GM21360 (cell line): Measurements from ENCODE around the gene OR1J1.

Source experiments
- ATAC-seq: cut with Tn5 transposase; IDR thresholded peaks from one replicate; pipeline ENCODE4 v1.9.1; 2021; ENCODE audit warnings: mild to moderate bottlenecking, moderate library complexity; ENCODE audit not compliant: unreplicated experiment

The OR1J1 gene

DNA sequence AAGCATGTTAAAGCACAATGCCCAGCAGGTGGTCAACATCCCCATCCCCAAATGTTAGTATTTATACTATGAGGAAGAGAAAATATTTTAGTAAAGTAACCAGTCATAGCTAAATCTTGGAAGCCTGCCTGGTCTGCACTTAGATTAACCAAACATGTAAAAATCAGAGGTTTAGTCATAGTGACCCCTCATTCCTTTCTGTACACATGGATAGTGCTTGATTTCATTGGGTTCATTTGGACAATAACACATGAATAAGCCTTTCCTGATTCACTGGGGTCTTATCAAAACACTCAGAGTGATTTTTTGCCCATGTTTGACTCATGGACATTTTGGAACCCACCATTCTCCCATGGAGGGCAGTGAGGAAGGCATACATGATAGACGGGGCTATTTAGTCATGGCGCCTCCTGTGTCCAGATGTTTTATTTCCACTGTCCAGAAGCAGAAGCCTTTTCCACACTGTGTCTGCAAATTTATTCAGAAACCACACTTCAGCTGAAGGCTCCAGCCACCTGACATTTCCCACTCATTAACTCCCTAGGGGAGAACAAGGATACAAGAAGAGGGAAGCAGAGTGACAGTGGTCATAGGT is 32.5 kb downstream of the OR1J1 start:
- ATAC-seq = no peak

GRCh38 chr9:122444041-122444733 is 33.5 kb downstream of the OR1J1 start:
- ATAC-seq = no peak

DNA sequence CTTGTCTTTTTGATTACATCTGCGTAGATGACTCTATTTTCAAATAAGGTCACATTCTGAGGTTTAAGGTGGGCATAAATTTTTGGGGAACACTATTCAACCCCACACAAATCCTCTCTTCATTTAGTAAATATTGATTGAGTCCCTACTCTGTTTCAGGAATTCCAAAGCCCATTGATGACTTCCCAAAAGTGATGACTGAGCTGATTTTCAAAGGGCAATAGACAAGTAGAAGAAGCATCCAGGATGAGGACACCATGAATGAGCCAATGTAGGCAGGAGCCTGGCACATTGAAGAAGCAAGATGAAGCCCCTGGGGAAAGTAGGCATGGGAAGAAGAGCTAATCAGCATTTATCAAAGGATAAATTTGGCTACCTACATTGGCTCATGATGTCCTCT is 35.2 kb downstream of the OR1J1 start:
- ATAC-seq = no peak
